CD8-positive, alpha-beta memory T cell (primary cell): ENCODE data around the gene DCP2. TPM values are rescaled to one million over a fixed set of nuclear protein-coding genes. Genes with fewer than 3 reads are reported as not detected.

ENCODE experiments used
- CTCF ChIA-PET: fragments of 350-600 bp; sonication (Branson Sonifier 250); formaldehyde crosslinking; loops from one replicate; lab custom pipeline; 2021; ENCODE audit warnings: antibody characterized with exemption; lab: Charles Lee
- POLR2A ChIA-PET: fragments of 350-600 bp; sonication (Branson Sonifier 250); formaldehyde crosslinking; loops from one replicate; lab custom pipeline; 2021; ENCODE audit warnings: antibody characterized with exemption; lab: Charles Lee
- DNase-seq, 5 donors: peaks; one replicate each; pipeline versions ENCODE4 v3.0.0 to v3.0.0-alpha.2; 2020 to 2022; ENCODE audit warnings: mixed read lengths in 1 of 5
- H3K27ac ChIP-seq: one replicate; pipeline ENCODE4 v1.7.0; 2013; ENCODE audit warnings: low read depth, mild to moderate bottlenecking, low read length, moderate library complexity
- H3K27me3 ChIP-seq: 2 replicates; pipeline ENCODE4 v1.7.0; 2013; ENCODE audit warnings: low read length, mild to moderate bottlenecking; ENCODE audit not compliant: insufficient read depth, poor library complexity, severe bottlenecking
- H3K36me3 ChIP-seq: 2 replicates; pipeline ENCODE4 v1.7.0; 2013; ENCODE audit warnings: mild to moderate bottlenecking, low read length, moderate library complexity; ENCODE audit not compliant: insufficient read depth
- H3K4me1 ChIP-seq: 2 replicates; pipeline ENCODE4 v1.7.0; 2013; ENCODE audit warnings: mild to moderate bottlenecking, low read length, moderate library complexity; ENCODE audit not compliant: insufficient read depth
- H3K4me3 ChIP-seq: 2 replicates; pipeline ENCODE4 v1.7.0; 2013; ENCODE audit warnings: mild to moderate bottlenecking, low read length
- H3K9me3 ChIP-seq: 2 replicates; pipeline ENCODE4 v1.7.0; 2013; ENCODE audit warnings: mild to moderate bottlenecking, low read length
- H3K27ac Mint-ChIP-seq, 8 donors: one replicate each; pipeline ENCODE4 v1.8.0; 2020 to 2021; ENCODE audit warnings: mixed read lengths in 8 of 8, mild to moderate bottlenecking in 6 of 8, inconsistent platforms in 3 of 8, moderate library complexity in 3 of 8
- H3K27me3 Mint-ChIP-seq, 2 donors: one replicate each; pipeline ENCODE4 v1.8.0; 2020 to 2021; ENCODE audit warnings: mixed read lengths in 2 of 2, mild to moderate bottlenecking in 1 of 2, moderate library complexity in 1 of 2
- H3K36me3 Mint-ChIP-seq, 3 donors: one replicate each; pipeline ENCODE4 v1.8.0; 2020 to 2021; ENCODE audit warnings: mixed read lengths in 3 of 3, inconsistent platforms in 1 of 3, mild to moderate bottlenecking in 1 of 3
- H3K4me1 Mint-ChIP-seq, 3 donors: one replicate each; pipeline ENCODE4 v1.8.0; 2020 to 2021; ENCODE audit warnings: mixed read lengths in 3 of 3, inconsistent platforms in 1 of 3, mild to moderate bottlenecking in 1 of 3
- H3K4me3 Mint-ChIP-seq, 7 donors: one replicate each; pipeline ENCODE4 v1.8.0; 2020 to 2021; ENCODE audit warnings: mixed read lengths in 7 of 7, mild to moderate bottlenecking in 6 of 7, moderate library complexity in 4 of 7, inconsistent platforms in 2 of 7
- H3K9me3 Mint-ChIP-seq, 5 donors: one replicate each; pipeline ENCODE4 v1.8.0; 2020 to 2022; ENCODE audit warnings: mixed read lengths in 5 of 5, mild to moderate bottlenecking in 3 of 5, moderate library complexity in 2 of 5, inconsistent platforms in 1 of 5
- polyA plus RNA-seq: library from polyadenylated mRNA; unstranded; fragments of 300-500 nt; fragmentation: Illumina TruSeq; gene quantifications from one replicate; pipeline ENCODE4 v1.2.3, GENCODE V29; 2021
- total RNA-seq, 2 experiments: library from RNA; stranded (reverse); gene quantifications; one replicate each; pipeline ENCODE4 v1.2.3, GENCODE V29; 2021

The DCP2 gene
- total and polyA plus RNA-seq, 3 experiments from 2014 or later: 54.5 to 61.5 (median 59.5) TPM

DNA sequence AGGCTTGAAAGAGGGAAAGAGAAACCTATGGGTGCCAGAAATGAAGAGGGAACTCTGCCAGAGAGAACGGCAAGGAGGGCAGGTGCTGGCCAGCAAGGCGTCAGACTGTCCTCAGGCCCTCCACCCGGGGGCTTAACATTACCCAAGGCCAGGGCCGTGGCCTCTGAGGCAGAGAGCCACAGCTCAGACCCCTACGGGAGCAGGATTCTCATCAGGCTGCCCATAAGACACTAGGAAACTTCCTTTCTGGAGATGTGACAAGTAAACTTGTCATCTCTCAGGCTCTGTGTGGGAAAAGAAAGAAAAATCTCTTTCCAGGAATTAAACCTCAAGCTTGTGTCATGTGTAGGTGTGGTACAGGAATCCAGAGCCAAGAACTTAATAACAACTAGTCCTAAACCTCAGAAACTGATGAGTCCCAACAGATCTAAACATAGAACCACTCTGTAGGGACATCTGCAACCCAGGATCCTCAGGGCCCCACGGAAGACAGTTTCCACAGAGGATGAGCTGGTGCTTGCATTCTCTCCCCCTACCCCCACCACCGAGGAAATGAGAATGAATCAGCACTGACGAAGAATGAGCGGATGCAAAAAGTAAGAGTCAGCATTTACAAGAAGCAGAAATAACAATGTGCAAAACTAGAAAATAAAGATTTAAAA is 74.3 kb downstream of the DCP2 start:
- H3K27me3 Mint-ChIP-seq: peaks cover 0 to 2% of the 10 kb centered on the region in 2 donors
- H3K4me3 Mint-ChIP-seq: no peak overlapping the region
- no peaks in the 10 kb centered on the region for H3K9me3 Mint-ChIP-seq
- POLR2A ChIA-PET: no interaction called here
- H3K36me3 Mint-ChIP-seq: peaks cover 0 to 8% (median 6%) of the 10 kb centered on the region in 3 donors
- peak overlapping the region in 4 of 8 donors; percentile 19 to 52 (median 36) for H3K27ac Mint-ChIP-seq
- no peaks in the 10 kb centered on the region for H3K4me1 ChIP-seq
- no peaks in the 10 kb centered on the region for H3K9me3 ChIP-seq
- no peaks in the 10 kb centered on the region for H3K36me3 ChIP-seq
- no peaks in the 10 kb centered on the region for H3K27me3 ChIP-seq
- DNase-seq: no peak
- peaks cover 0 to 5% (median 4%) of the 10 kb centered on the region in 3 donors for H3K4me1 Mint-ChIP-seq
- CTCF ChIA-PET: no interaction called here
- H3K27ac ChIP-seq: no peak overlapping the region
- no peak overlapping the region for H3K4me3 ChIP-seq

DNA sequence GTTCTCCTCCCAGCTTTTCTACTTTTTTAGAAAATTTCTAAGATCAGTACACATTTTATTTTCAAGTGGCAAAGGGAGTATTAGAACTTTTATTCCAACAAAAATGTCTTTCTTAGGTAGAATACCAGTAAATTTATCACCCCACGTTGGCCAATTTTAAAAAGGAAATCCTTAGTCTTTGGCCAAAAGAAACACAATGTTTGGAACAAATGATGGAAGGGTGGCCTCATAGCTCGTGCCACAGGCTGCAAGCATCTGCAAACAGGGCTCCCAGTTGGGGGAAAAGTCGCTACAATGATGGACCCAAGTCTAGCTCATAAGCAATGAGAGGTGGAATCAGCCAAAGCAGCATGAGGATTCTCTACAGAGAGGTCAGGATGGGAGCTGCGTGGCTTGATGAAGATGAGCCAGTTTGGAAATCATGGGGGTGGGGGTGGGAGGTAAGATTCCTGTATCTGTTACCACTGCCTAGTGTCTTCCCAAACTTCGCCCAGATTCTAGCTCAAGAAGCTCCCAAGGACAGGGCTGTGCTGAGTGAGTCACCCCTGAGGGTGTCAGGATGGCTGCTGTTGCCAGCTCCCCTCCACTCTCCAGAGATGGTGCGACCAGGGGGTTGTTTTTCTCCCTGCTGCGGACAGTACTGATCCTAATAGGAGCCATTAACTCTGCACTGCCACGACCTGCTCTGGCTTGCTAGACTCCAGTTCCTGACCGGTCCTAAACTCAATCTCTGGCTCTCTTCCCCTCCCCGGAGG is 75.6 kb downstream of the DCP2 start:
- Mint-ChIP-seq H3K4me3 (no peak overlapping the region), H3K27me3 (peaks cover 0 to 2% of the 10 kb centered on the region in 2 donors), H3K4me1 (peaks cover 0 to 5% (median 4%) of the 10 kb centered on the region in 3 donors), H3K27ac (peak overlapping the region in 1 of 8 donors; percentile 75), H3K36me3 (peaks cover 0 to 8% (median 6%) of the 10 kb centered on the region in 3 donors), H3K9me3 (no peaks in the 10 kb centered on the region)
- no peak for DNase-seq
- H3K9me3 ChIP-seq: no peaks in the 10 kb centered on the region
- ChIA-PET CTCF (no interaction called here), POLR2A (no interaction called here)
- no peak overlapping the region for H3K4me3 ChIP-seq
- no peaks in the 10 kb centered on the region for H3K36me3 ChIP-seq
- H3K4me1 ChIP-seq: no peaks in the 10 kb centered on the region
- no peak overlapping the region for H3K27ac ChIP-seq
- H3K27me3 ChIP-seq: no peaks in the 10 kb centered on the region

DNA sequence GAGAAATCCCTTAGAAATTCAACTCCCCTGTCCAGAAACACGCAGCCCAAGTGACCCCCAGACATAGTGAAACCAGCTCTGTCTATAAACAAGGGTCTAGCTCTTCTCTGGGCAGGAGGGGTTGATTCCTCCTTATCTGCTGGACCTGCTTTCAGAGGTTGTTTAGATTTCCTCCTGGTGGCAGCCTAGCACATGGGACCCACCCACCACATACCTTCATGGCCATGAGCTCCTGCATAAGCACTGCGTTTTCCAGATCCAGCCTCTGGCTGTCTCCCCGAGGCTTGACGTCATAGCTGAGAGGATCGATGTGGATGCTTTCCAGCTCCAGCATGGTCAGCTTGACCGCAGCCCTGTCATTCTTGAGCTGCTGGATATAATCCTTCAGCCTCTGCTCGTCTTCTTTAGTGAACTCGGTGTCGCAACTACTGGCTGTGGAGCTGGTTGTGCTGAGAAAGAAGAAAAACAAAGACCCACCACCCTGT is 77.0 kb downstream of the DCP2 start:
- no peak overlapping the region for H3K4me3 ChIP-seq
- H3K36me3 ChIP-seq: no peaks in the 10 kb centered on the region
- Mint-ChIP-seq H3K9me3 (no peaks in the 10 kb centered on the region), H3K4me3 (no peak overlapping the region), H3K36me3 (peaks cover 0 to 8% (median 5%) of the 10 kb centered on the region in 3 donors), H3K4me1 (peaks cover 0 to 5% (median 4%) of the 10 kb centered on the region in 3 donors), H3K27me3 (peaks cover 0 to 2% of the 10 kb centered on the region in 2 donors), H3K27ac (no peak overlapping the region)
- H3K9me3 ChIP-seq: no peaks in the 10 kb centered on the region
- H3K27ac ChIP-seq: no peak overlapping the region
- no peaks in the 10 kb centered on the region for H3K27me3 ChIP-seq
- peaks cover 3% of the 10 kb centered on the region for H3K4me1 ChIP-seq
- CTCF ChIA-PET: interaction anchor here (1.0 kb wide), 1 partner anchor 277 kb away, joined by 3 read pairs; no protein-coding TSS in a partner anchor
- POLR2A ChIA-PET: no interaction called here
- DNase-seq: no peak

DNA sequence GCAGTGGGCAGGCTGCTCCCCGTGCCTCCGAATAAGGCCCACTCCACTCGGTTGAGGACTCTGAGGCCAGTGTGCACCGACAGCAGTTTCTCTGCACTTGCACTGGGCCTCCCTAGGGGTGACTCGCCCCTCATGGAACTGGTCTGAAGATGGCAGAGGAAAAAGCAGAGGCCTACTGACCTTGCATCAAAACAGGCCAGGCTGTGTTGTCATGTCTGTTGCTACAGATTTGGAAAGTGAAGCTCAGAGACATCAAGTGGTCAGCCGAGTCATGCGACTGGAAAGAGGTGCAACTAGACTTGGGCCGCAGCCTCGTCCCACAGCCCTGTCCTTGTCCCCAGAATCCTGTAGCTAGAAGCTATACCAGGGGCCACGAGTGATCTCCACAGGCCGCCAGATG is 78.3 kb downstream of the DCP2 start:
- Mint-ChIP-seq H3K36me3 (peaks cover 0 to 9% (median 5%) of the 10 kb centered on the region in 3 donors), H3K4me3 (no peak overlapping the region), H3K27me3 (peaks cover 0 to 2% of the 10 kb centered on the region in 2 donors), H3K9me3 (no peaks in the 10 kb centered on the region), H3K27ac (no peak overlapping the region), H3K4me1 (peaks cover 0 to 8% (median 4%) of the 10 kb centered on the region in 3 donors)
- CTCF ChIA-PET: no interaction called here
- H3K27ac ChIP-seq: no peak overlapping the region
- H3K27me3 ChIP-seq: no peaks in the 10 kb centered on the region
- POLR2A ChIA-PET: no interaction called here
- no peak overlapping the region for H3K4me3 ChIP-seq
- DNase-seq: no peak
- no peaks in the 10 kb centered on the region for H3K36me3 ChIP-seq
- peaks cover 6% of the 10 kb centered on the region for H3K4me1 ChIP-seq
- no peaks in the 10 kb centered on the region for H3K9me3 ChIP-seq

DNA sequence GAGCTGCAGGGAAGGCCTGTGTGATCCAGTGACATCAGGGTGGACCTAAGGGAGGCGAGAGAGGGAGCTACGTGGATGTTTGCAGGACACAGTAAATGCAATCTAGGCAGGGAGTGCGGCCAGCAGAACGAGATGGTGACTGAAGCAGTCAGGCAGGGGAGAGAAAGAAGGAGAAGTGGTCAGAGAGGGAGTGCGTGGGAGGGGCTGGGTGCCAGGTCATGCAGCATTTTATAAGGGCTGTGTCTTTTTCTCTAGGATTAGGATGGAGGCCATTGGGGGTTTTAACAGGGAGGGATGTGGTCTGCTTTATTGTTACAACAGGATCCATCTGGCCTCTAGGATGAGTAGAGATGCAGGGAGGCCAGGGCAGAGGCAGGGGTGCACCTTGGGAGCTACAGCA is 80.4 kb downstream of the DCP2 start:
- no peak overlapping the region for H3K4me3 Mint-ChIP-seq
- no peak for DNase-seq
- H3K9me3 ChIP-seq: no peaks in the 10 kb centered on the region
- no peaks in the 10 kb centered on the region for H3K36me3 ChIP-seq
- H3K36me3 Mint-ChIP-seq: peaks cover 1 to 6% (median 3%) of the 10 kb centered on the region in 3 donors
- POLR2A ChIA-PET: interaction anchor here (0.5 kb wide), 1 partner anchor 78 kb away, joined by 5 read pairs; no protein-coding TSS in a partner anchor
- H3K27me3 Mint-ChIP-seq: peaks cover 0 to 2% of the 10 kb centered on the region in 2 donors
- CTCF ChIA-PET: no interaction called here
- H3K9me3 Mint-ChIP-seq: no peaks in the 10 kb centered on the region
- no peaks in the 10 kb centered on the region for H3K27me3 ChIP-seq
- H3K4me1 Mint-ChIP-seq: peaks cover 2 to 12% (median 6%) of the 10 kb centered on the region in 3 donors
- H3K27ac ChIP-seq: no peak overlapping the region
- peak overlapping the region in 3 of 8 donors; percentile 19 to 71 (median 53) for H3K27ac Mint-ChIP-seq
- no peak overlapping the region for H3K4me3 ChIP-seq
- H3K4me1 ChIP-seq: peaks cover 10% of the 10 kb centered on the region

DNA sequence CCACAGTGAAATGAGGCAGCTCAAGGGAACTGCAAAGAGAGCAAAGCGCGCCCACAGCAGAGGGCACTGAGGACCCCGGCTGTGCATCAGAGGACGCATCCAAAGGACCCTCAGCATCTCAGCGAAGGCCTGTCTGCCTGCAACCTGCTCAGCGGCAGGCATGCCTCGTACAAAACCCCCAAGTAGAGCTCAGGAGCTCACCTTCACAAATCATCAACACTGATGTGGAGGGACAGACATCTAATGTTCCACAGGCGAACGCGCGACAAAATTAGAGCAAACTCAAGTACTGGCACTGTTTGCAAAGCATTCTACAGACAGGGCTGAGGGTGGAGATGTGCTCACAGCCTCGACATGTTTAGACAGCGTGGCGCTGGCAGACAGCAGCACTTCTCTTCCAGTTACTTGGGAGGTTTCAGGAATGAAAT is 81.0 kb downstream of the DCP2 start:
- peaks cover 8 to 18% (median 12%) of the 10 kb centered on the region in 3 donors for H3K4me1 Mint-ChIP-seq
- H3K36me3 Mint-ChIP-seq: peaks cover 3 to 7% (median 6%) of the 10 kb centered on the region in 3 donors
- H3K4me1 ChIP-seq: peaks cover 15% of the 10 kb centered on the region
- POLR2A ChIA-PET: no interaction called here
- H3K4me3 Mint-ChIP-seq: no peak overlapping the region
- H3K27ac ChIP-seq: no peak overlapping the region
- CTCF ChIA-PET: no interaction called here
- no peaks in the 10 kb centered on the region for H3K36me3 ChIP-seq
- no peaks in the 10 kb centered on the region for H3K9me3 ChIP-seq
- no peak overlapping the region for H3K4me3 ChIP-seq
- DNase-seq: no peak
- H3K27me3 ChIP-seq: no peaks in the 10 kb centered on the region
- no peak overlapping the region for H3K27ac Mint-ChIP-seq
- no peaks in the 10 kb centered on the region for H3K9me3 Mint-ChIP-seq
- H3K27me3 Mint-ChIP-seq: peaks cover 0 to 1% of the 10 kb centered on the region in 2 donors

DNA sequence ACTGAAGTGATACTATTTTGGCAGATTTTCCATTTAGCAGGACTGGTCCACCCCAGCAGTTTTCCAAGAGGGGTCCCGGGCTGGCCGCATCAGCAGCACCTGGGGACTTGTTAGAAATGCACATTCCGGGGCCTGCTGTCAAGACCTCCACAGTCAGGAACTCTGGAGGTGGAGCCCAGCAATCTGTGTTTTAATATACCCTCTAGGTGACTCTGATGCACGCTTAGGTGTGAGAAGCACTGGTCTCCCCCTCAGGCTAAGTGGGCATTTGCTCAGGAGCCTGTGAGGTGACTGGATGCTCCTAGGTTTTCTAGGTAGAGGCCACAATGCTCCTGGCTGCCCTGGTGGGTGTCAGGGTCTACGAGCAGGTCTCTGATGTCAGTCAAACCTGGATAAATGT is 81.7 kb downstream of the DCP2 start:
- Histone ChIP-seq H3K27me3 (no peaks in the 10 kb centered on the region), H3K27ac (no peak overlapping the region), H3K4me1 (peaks cover 21% of the 10 kb centered on the region), H3K36me3 (no peaks in the 10 kb centered on the region), H3K4me3 (no peak overlapping the region), H3K9me3 (no peaks in the 10 kb centered on the region)
- H3K36me3 Mint-ChIP-seq: peaks cover 3 to 14% (median 8%) of the 10 kb centered on the region in 3 donors
- no peaks in the 10 kb centered on the region for H3K27me3 Mint-ChIP-seq
- ChIA-PET CTCF (interaction anchor here (2.1 kb wide), 1 partner anchor 62 kb away, joined by 6 read pairs; no protein-coding TSS in a partner anchor), POLR2A (no interaction called here)
- peak overlapping the region in 1 of 8 donors; percentile 14 for H3K27ac Mint-ChIP-seq
- H3K9me3 Mint-ChIP-seq: no peaks in the 10 kb centered on the region
- DNase-seq: no peak
- no peak overlapping the region for H3K4me3 Mint-ChIP-seq
- peaks cover 15 to 23% (median 19%) of the 10 kb centered on the region in 3 donors for H3K4me1 Mint-ChIP-seq
